ENCODE results near the gene FLT4. TPM values are rescaled to one million over a fixed set of nuclear protein-coding genes. Genes with fewer than 3 reads are reported as not detected.
"Not testable (repeated sequence)": the region's sequence is repeated elsewhere in the genome, so short reads cannot be mapped to it uniquely, and the experiment has no call there.

FLT4 gene
- total RNA-seq (2014; rRNA removed; shearing (Covaris generic)), result 0.31 TPM in 1 of 2 replicates, not detected in the other

GRCh38 chr5:180649297-180650039 is at the start of gene FLT4:
Gene FLT4 (minus strand): TSS chr5:180649600. CDS start chr5:180649545, 55 bp downstream.
- no peak for DNase-seq (ENCODE audit: low spot score)

GRCh38 chr5:180699042-180699441 is 49.6 kb upstream of the FLT4 start:
- no peak for DNase-seq (ENCODE audit: low spot score)

DNA sequence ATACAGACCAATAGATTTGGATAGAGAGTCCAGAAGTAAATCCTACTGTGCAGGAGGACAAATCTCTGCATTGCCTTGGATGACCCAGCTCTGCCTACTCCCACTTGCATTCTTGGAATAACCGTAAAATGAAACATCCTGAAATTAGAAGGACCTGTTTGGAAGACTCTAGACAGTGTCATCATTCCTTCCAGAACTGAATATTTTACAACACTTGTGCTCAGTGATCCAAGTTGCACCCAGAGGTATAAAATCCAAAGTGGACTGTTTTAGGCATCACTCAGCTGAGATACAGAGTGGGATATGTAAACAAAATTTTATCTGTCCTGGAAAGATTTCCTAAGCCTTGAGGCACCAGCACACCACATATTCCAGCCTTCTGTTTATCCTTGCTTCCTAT is 46.7 kb upstream of the FLT4 start:
- no peak for DNase-seq (ENCODE audit: low spot score)

- DNase-seq (ENCODE audit: low spot score), result no peak
Measured at GRCh38 chr5:180692429-180692828, 43.0 kb upstream of the FLT4 start.

DNA sequence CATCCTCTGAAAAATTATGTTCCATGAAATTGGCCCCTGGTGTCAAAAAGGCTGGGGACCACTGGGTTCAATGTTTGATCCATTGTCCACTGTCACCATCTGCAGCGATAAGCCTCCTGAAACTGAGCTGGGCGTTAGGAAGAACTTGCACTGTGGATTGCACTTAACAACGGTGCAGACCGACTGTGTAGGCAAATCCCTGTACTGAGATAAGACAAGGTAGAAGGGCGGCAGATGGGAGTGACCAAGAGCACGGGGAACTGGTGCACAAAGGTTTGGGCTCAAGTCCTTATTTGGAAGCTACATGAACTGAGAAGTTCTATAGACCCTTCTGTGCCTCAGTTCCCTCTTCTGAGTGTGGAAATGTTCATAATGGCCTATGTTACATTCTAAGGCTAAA is 41.6 kb upstream of the FLT4 start:
- DNase-seq (ENCODE audit: low spot score), result no peak

DNA sequence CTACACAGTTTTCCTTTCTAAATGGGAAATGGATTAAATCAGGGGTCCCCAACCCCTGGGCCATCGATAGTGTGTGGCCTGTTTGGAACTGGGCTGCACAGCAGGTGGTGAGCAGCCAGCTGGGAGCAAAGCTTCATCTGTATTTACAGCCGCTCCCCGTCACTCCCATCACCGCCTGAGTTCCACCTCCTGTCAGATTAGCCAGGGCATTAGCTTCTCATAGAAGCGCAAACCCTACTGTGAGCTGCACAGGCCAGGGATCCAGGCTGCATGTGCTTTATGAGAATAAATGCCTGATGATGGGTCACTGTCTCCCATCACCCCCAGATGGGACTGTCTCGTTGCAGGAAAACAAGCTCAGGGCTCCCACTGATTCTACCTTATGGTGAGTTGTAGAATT is 41.2 kb upstream of the FLT4 start:
- no peak for DNase-seq (ENCODE audit: low spot score)

DNA sequence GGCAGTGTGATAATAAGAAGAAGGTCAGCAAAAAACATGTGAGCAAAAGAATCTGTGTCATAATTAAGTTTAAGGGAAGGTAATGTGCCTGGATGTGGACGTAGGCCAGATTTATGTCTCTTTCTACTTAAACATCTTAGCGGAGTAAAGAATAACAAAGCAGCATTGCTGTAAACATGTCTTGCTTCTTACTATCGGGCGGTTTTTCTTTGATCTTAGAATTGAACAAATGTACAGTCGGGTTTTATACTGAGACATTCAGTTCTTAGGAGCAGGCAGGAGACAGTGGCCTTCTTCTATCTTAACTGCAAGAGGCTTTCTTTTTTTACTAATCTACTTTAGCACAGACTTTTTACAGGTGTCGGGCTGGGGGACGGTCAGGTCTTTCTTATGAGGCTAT is 40.4 kb upstream of the FLT4 start:
- DNase-seq (ENCODE audit: low spot score), result no peak

GRCh38 chr5:180689071-180689694 is 39.8 kb upstream of the FLT4 start:
- no peak for DNase-seq (ENCODE audit: low spot score)

- no peak for DNase-seq (ENCODE audit: low spot score)
Measured at GRCh38 chr5:180688330-180689070, 39.1 kb upstream of the FLT4 start.

DNA sequence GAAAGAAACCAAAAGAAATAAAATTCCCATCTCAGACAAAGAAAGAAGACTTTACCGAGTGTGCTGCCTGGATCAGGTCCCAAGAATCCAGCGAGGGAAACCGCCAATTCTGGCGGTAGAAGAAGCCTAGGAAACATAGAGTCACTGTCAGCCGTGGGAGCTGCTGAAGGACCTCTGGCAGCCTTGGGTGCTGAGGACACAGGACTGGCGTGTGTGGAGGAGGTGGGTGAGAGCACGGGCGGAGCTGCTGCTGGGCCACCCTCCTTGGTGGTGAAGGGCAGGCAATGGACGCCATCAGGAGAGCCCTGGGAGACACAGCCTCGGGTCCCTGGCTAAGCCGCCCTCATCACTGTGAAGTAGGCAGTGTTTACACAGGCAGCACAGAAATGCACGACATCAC is 37.4 kb upstream of the FLT4 start:
- DNase-seq (ENCODE audit: low spot score), result not testable (repeated sequence)

GRCh38 chr5:180684623-180685161 is 35.3 kb upstream of the FLT4 start:
- DNase-seq (ENCODE audit: low spot score), result no peak

GRCh38 chr5:180683220-180683922 is 34.0 kb upstream of the FLT4 start:
- DNase-seq (ENCODE audit: low spot score), result no peak

- no peak for DNase-seq (ENCODE audit: low spot score)
Measured at GRCh38 chr5:180682560-180682959, 33.2 kb upstream of the FLT4 start.

GRCh38 chr5:180682008-180682407 is 32.6 kb upstream of the FLT4 start:
- not testable (repeated sequence) for DNase-seq (ENCODE audit: low spot score)

DNA sequence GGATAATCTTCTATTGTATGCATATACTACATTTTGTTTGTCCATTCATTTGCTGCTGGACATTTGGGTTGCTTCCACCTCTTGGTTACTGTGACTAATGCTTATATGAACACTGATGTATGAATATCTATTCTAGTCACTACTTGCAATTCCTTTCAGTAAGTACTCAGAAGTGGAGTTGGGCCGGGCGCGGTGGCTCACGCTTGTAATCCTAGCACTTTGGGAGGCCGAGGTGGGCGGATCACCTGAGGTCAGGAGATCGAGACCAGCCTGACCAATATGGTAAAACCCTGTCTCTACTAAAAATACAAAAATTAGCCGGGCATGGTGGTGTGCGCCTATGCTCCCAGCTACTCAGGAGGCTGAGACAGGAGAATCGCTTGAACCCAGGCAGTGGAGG is 28.9 kb upstream of the FLT4 start:
- DNase-seq (ENCODE audit: low spot score), result not testable (repeated sequence)

DNA sequence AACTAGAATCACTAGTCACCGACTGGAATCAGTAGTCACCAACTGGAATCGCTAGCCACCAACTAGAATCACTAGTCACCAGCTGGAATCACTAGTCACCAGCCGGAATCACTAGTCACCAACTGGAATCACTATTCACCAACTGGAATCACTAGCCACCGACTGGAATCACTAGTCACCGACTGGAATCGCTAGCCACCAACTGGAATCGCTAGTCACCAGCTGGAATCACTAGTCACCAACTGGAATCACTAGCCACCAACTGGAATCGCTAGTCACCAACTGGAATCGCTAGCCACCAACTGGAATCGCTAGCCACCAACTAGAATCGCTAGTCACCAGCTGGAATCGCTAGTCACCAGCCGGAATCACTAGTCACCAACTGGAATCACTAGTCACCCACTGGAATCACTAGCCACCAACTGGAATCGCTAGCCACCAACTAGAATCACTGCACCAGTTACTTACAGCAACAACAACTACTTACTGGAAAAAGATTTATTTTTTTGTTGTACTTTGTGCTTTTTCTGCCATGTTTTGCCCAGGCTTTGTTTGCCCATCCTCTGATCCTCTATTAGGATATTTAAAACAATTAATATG is 25.7 kb upstream of the FLT4 start:
- DNase-seq (ENCODE audit: low spot score), result no peak

DNA sequence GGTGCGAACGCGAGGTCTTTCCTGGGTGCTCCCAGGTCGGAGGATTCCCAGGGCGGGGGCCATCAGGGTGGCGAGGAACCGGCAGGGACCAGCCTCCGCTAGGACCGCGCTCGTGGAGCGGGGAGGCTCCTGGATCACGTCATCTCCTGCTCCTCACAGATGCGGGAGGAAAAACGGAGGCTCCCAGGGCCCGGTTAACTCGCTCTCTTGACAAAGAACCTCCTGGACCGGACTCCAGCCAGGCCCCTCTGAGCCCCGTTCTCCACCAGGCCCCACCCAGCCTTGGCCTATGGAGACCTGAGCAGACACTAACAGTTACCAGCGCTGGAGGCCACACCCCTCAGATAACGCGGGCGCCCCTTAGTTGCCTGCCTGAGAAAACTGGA is 24.7 kb upstream of the FLT4 start:
- DNase-seq (ENCODE audit: low spot score), result not testable (repeated sequence)

GRCh38 chr5:180673371-180674089 is 24.1 kb upstream of the FLT4 start:
- no peak for DNase-seq (ENCODE audit: low spot score)

GRCh38 chr5:180671958-180672524 is 22.6 kb upstream of the FLT4 start:
- not testable (repeated sequence) for DNase-seq (ENCODE audit: low spot score)
